ENCODE measurements around the gene CATSPER3. TPM values are rescaled to one million over a fixed set of nuclear protein-coding genes. Genes with fewer than 3 reads are reported as not detected.

CATSPER3 gene
- total and polyA plus RNA-seq, 2 of the 8 experiments (the other 6 are each of a cell fraction or from before 2014, with no cell fraction given): 0.62 TPM; not detected in 1

DNA sequence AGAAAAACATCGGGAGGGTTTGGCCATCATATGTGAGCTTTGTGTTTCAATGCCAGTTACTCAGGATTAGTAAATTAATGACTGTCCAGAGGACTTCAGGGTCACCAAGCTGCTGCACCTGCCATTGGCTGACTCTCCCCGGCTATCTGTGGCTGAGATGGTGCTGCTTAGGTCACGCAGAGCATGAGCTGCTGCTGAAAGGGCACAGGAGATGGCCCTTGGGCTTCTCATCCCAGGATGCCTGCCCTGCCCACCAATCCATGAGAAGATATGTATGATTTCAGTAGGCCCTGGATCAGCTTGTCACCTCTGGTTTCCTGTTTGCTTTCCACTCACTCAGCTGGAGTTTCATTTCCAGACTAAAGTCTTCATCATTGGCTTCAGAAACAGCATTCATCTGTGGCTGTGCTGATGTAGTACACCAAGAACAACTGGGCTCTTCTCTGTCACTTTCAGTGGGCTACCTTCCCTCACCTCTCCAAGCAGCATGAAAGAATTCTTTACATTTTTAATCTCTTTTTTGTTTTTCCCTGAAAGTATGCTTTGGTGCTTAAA lies 2.4 kb upstream of the CATSPER3 start:
- DNase-seq (ENCODE audit: low read depth in 1 of 2, low spot score in 2 of 2) (no peak), FAIRE-seq (no peak)
- Histone ChIP-seq H3K14ac (ENCODE audit: insufficient read length) (no peak overlapping the region), H3K18ac (ENCODE audit: extremely low read depth, low read length) (no peak overlapping the region), H3K9ac (replicated peaks in 1 of 4; ENCODE audit: extremely low read depth in 1 of 4, low read depth in 3 of 4, low read length in 3 of 4) (no peak overlapping the region), H3K4me2 (ENCODE audit: insufficient read depth in 1 of 2, low read depth in 2 of 2, low read length in 2 of 2) (no peak overlapping the region), H2BK12ac (ENCODE audit: low read depth, low read length) (no peak overlapping the region), H3K23ac (ENCODE audit: insufficient read length) (no peak overlapping the region), H4K5ac (ENCODE audit: insufficient read length, low read depth, low read length) (no peak overlapping the region), H2BK120ac (replicated peaks; ENCODE audit: low read depth, low read length) (no peak overlapping the region), H4K91ac (replicated peaks; ENCODE audit: insufficient read length, low read length) (no peak overlapping the region), H4K20me1 (replicated peaks in 1 of 2; ENCODE audit: control insufficient read depth in 1 of 2, insufficient read depth in 2 of 2, low read length in 2 of 2) (no peaks in the 10 kb centered on the region), H3K4me3 (ENCODE audit: extremely low read depth in 1 of 4, insufficient read depth in 2 of 4, low read depth in 3 of 4, low read length in 4 of 4) (no peak overlapping the region), H2BK20ac (ENCODE audit: low read length) (no peak overlapping the region), H3K4ac (replicated peaks; ENCODE audit: insufficient read length, low read depth, low read length) (no peak overlapping the region), H3K79me1 (ENCODE audit: low read depth, low read length) (no peaks in the 10 kb centered on the region), H3K79me2 (ENCODE audit: control insufficient read depth in 1 of 2, insufficient read depth in 2 of 2, low read length in 2 of 2) (no peaks in the 10 kb centered on the region), H4K8ac (ENCODE audit: extremely low read depth, insufficient read depth, low read length) (no peak overlapping the region), H3K27ac (ENCODE audit: low read depth, low read length) (no peak overlapping the region), H2BK15ac (ENCODE audit: low read length) (no peak overlapping the region), H2AK5ac (ENCODE audit: low read depth, low read length) (no peak overlapping the region), H3K9me3 (ENCODE audit: insufficient read depth in 2 of 2, low read depth in 1 of 2, low read length in 1 of 2) (no peaks in the 10 kb centered on the region), H3K4me1 (replicated peaks in 1 of 4; ENCODE audit: control insufficient read depth in 3 of 4, insufficient read depth in 4 of 4, low read length in 3 of 4) (no peaks in the 10 kb centered on the region), H2AFZ (ENCODE audit: low read length) (no peak overlapping the region), H3K27me3 (replicated peaks in 1 of 4; ENCODE audit: control insufficient read depth in 3 of 4, extremely low read depth in 1 of 4, insufficient read depth in 3 of 4, low read length in 3 of 4) (no peaks in the 10 kb centered on the region), H3K36me3 (ENCODE audit: control insufficient read depth in 2 of 4, insufficient read depth in 4 of 4, low read length in 3 of 4) (no peaks in the 10 kb centered on the region; a peak in 2 of 8 replicates), H3K23me2 (ENCODE audit: low read depth, low read length) (no peaks in the 10 kb centered on the region), H2BK5ac (ENCODE audit: low read depth, low read length) (no peak overlapping the region), H3K56ac (replicated peaks; ENCODE audit: insufficient read length, low read depth, low read length) (no peak overlapping the region)
- ChIA-PET CTCF (ENCODE audit: partially characterized antibody) (interaction anchor here (1.5 kb wide), 1 partner anchor 48 kb away, joined by 5 read pairs; no protein-coding TSS in a partner anchor), POLR2A (ENCODE audit: partially characterized antibody) (interaction anchor here (1.1 to 1.4 kb wide), 2 partner anchors 13 kb away, joined by 3 to 4 read pairs; no protein-coding TSS in a partner anchor)
- 95% methylated on average over 3 of the region's 3 CpGs; no CpG with 5 or more reads in 1 of the 2 experiments for WGBS, 2 experiments (ENCODE audit: extremely low coverage in 1 of 2, insufficient coverage in 1 of 2, insufficient read length in 1 of 2, insufficient replicate concordance in 2 of 2, low coverage in 1 of 2, low lambda C conversion rate in 2 of 2, missing lambda C conversion rate in 1 of 2)
- TF ChIP-seq RAD21 (IDR thresholded peaks at IDR 0.05 in 1 of 2, conservative IDR thresholded peaks at IDR 0.05 in 1 of 2; ENCODE audit: low read depth in 2 of 2, low read length in 2 of 2): no peak
- TF ChIP-seq TCF12 (IDR thresholded peaks at IDR 0.05; ENCODE audit: low read depth, low read length): no peak
- TF ChIP-seq RXRA (IDR thresholded peaks at IDR 0.05; ENCODE audit: insufficient read depth, low read depth, low read length): no peak
- TF ChIP-seq, protein P1, sequence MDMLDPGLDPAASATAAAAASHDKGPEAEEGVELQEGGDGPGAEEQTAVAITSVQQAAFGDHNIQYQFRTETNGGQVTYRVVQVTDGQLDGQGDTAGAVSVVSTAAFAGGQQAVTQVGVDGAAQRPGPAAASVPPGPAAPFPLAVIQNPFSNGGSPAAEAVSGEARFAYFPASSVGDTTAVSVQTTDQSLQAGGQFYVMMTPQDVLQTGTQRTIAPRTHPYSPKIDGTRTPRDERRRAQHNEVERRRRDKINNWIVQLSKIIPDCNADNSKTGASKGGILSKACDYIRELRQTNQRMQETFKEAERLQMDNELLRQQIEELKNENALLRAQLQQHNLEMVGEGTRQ (IDR thresholded peaks at IDR 0.05; ENCODE audit: low read length): no peak
- TF ChIP-seq ASH2L (IDR thresholded peaks at IDR 0.05; ENCODE audit: low read length): no peak
- TF ChIP-seq, protein P2, sequence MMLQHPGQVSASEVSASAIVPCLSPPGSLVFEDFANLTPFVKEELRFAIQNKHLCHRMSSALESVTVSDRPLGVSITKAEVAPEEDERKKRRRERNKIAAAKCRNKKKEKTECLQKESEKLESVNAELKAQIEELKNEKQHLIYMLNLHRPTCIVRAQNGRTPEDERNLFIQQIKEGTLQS (IDR thresholded peaks at IDR 0.05; ENCODE audit: insufficient read depth, low read depth, low read length): no peak
- no peak for TF ChIP-seq SIRT6 (IDR thresholded peaks at IDR 0.05; ENCODE audit: low read length)
- no peak for TF ChIP-seq SIN3A (conservative IDR thresholded peaks at IDR 0.05 in 1 of 2, IDR thresholded peaks at IDR 0.05 in 1 of 2; ENCODE audit: low read depth in 1 of 2, low read length in 2 of 2)
- TF ChIP-seq MAX (IDR thresholded peaks at IDR 0.05): no peak
- no peak for TF ChIP-seq KDM4A (IDR thresholded peaks at IDR 0.05; ENCODE audit: low read depth, low read length, severe bottlenecking)
- no peak for TF ChIP-seq RBBP5 (IDR thresholded peaks at IDR 0.05; ENCODE audit: borderline replicate concordance, low read depth, low read length)
